ENCODE results near the gene CTSE.
A peak's percentile ranks its signal among the peaks of the same experiment; 100 is the strongest.

CTSE gene

GRCh38 chr1:206020393-206021007 lies 3.2 kb downstream of the CTSE start:
- no peak overlapping the region for H3K27ac ChIP-seq (replicated peaks)
- no peaks in the 10 kb centered on the region for H3K27me3 ChIP-seq (ENCODE audit: insufficient read depth, poor library complexity, severe bottlenecking)

GRCh38 chr1:206015071-206015470 lies 8.6 kb downstream of the CTSE start:
- H3K27me3 ChIP-seq (ENCODE audit: insufficient read depth, poor library complexity, severe bottlenecking): no peaks in the 10 kb centered on the region
- H3K27ac ChIP-seq (replicated peaks): peak overlapping the region; percentile 7
- no peak for DNase-seq (ENCODE audit: low read depth in 1 of 2, low spot score in 1 of 2)
- TF ChIP-seq REST (IDR thresholded peaks at IDR 0.05; ENCODE audit: insufficient replicate concordance, low read depth) (no peak), SPI1 (IDR thresholded peaks at IDR 0.05; ENCODE audit: borderline replicate concordance, low read depth) (peak; percentile 27; the same call in 1 of the 2 replicates)
- H3K4me3 ChIP-seq (replicated peaks; ENCODE audit: insufficient read depth, low read length): no peak overlapping the region

More at GRCh38 chr1:206020393-206021007, 3.2 kb downstream of the CTSE start:
- no peak overlapping the region for H3K4me3 ChIP-seq (replicated peaks; ENCODE audit: insufficient read depth, low read length)
- TF ChIP-seq POLR2AphosphoS5 (IDR thresholded peaks at IDR 0.05; ENCODE audit: low read depth) (no peak), REST (IDR thresholded peaks at IDR 0.05; ENCODE audit: insufficient replicate concordance, low read depth) (no peak), CTCF (IDR thresholded peaks at IDR 0.05; ENCODE audit: insufficient read depth, low read length) (no peak), GABPA (IDR thresholded peaks at IDR 0.05; ENCODE audit: low read depth) (no peak), SPI1 (IDR thresholded peaks at IDR 0.05; ENCODE audit: borderline replicate concordance, low read depth) (no peak)
- DNase-seq (ENCODE audit: low read depth in 1 of 2, low spot score in 1 of 2): no peak

GRCh38 chr1:206014601-206015000 lies 9.1 kb downstream of the CTSE start:
- H3K4me3 ChIP-seq (replicated peaks; ENCODE audit: insufficient read depth, low read length): no peak overlapping the region
- peak overlapping the region; percentile 89 for H3K27ac ChIP-seq (replicated peaks)
- H3K27me3 ChIP-seq (ENCODE audit: insufficient read depth, poor library complexity, severe bottlenecking): no peaks in the 10 kb centered on the region
- TF ChIP-seq SPI1 (IDR thresholded peaks at IDR 0.05; ENCODE audit: borderline replicate concordance, low read depth) (no peak), REST (IDR thresholded peaks at IDR 0.05; ENCODE audit: insufficient replicate concordance, low read depth) (no peak), CTCF (IDR thresholded peaks at IDR 0.05; ENCODE audit: insufficient read depth, low read length) (no peak), POLR2AphosphoS5 (IDR thresholded peaks at IDR 0.05; ENCODE audit: low read depth) (no peak), GABPA (IDR thresholded peaks at IDR 0.05; ENCODE audit: low read depth) (no peak)
- no peak for DNase-seq (ENCODE audit: low read depth in 1 of 2, low spot score in 1 of 2)
